H1 (cell line): ENCODE results near the gene LHFPL6. TPM values are rescaled to one million over a fixed set of nuclear protein-coding genes. Genes with fewer than 3 reads are reported as not detected.

Experiments used
- BACH1 ChIP-seq: IDR thresholded peaks from 2 replicates; pipeline ENCODE4 v1.6.1; 2012; ENCODE audit warnings: low read length, improper control_type of control experiment
- BRCA1 ChIP-seq: IDR thresholded peaks from 2 replicates; pipeline ENCODE4 v1.6.1; 2012; ENCODE audit warnings: low read depth, low read length, improper control_type of control experiment
- EGR1 ChIP-seq: IDR thresholded peaks from 2 replicates; pipeline ENCODE4 v1.6.1; 2011; ENCODE audit warnings: low read depth, low read length, borderline replicate concordance
- GABPA ChIP-seq: IDR thresholded peaks from 2 replicates; pipeline ENCODE4 v1.6.1; 2011; ENCODE audit warnings: mild to moderate bottlenecking, low read length, moderate library complexity, borderline replicate concordance; ENCODE audit not compliant: insufficient read depth
- HDAC2 ChIP-seq, 2 experiments: fragments of 300-600 bp in 1 of 2; sonication (generic) in 1 of 2; IDR thresholded peaks; 2 replicates each; pipeline ENCODE4 v1.6.1; 2011 to 2012; ENCODE audit warnings: low read depth in 2 of 2, low read length in 2 of 2, mild to moderate bottlenecking in 2 of 2, moderate library complexity in 2 of 2, borderline replicate concordance in 1 of 2, inconsistent platforms in 1 of 2
- JUND ChIP-seq: IDR thresholded peaks from 2 replicates; pipeline ENCODE4 v1.6.1; 2011; ENCODE audit warnings: mild to moderate bottlenecking, improper control_type of control experiment, low read length
- NANOG ChIP-seq: IDR thresholded peaks from 2 replicates; pipeline ENCODE4 v1.6.1; 2011; ENCODE audit warnings: low read length, low read depth, mild to moderate bottlenecking, inconsistent platforms; ENCODE audit not compliant: insufficient read depth, poor library complexity, severe bottlenecking
- RNF2 ChIP-seq: fragments of 200-900, 300-1000 bp; sonication (generic); IDR thresholded peaks from 2 replicates; pipeline ENCODE4 v1.7.1; 2016; ENCODE audit warnings: borderline replicate concordance, low read depth, mild to moderate bottlenecking, antibody characterized with exemption, low read length; ENCODE audit not compliant: poor library complexity, severe bottlenecking; ENCODE audit errors: missing control alignments
- SP1 ChIP-seq: IDR thresholded peaks from 2 replicates; pipeline ENCODE4 v1.6.1; 2011; ENCODE audit warnings: low read depth, low read length
- polyA plus RNA-seq, 7 experiments: library from polyadenylated mRNA; depleted of rRNA in 3 of 7; stranded (reverse) in 5 of 7; unstranded in 2 of 7; fragments of >200 nt in 5 of 7; fragments of 200-250 nt in 2 of 7; gene quantifications; 1 replicate in 5 of 7; 2 replicates in 1 of 7; 4 replicates in 1 of 7; pipeline versions ENCODE4 v1.2.1 to v1.2.3, GENCODE V29; 2011 to 2013; ENCODE audit warnings: missing spikeins in 2 of 7, mixed read lengths in 2 of 7
- total RNA-seq: library from RNA; stranded (reverse); fragmentation: NEBNext Ultra II Directional; extraction: Animal tissue kit (Norgen Biotek cat#: 25700); gene quantifications from 2 replicates; pipeline ENCODE4 v1.2.1, GENCODE V29; 2021
- TF ChIP-seq, protein P1 (sequence below): fragments of 300-600 bp; sonication (generic); IDR thresholded peaks from 2 replicates; pipeline ENCODE4 v1.7.1; 2012; ENCODE audit warnings: low read length, moderate library complexity, mild to moderate bottlenecking, inconsistent platforms; ENCODE audit not compliant: insufficient replicate concordance

LHFPL6 gene
- total and polyA plus RNA-seq, 2 of the 8 experiments (the other 6 are each of a cell fraction or from before 2014, with no cell fraction given), result 7.6 to 17.0 TPM

DNA sequence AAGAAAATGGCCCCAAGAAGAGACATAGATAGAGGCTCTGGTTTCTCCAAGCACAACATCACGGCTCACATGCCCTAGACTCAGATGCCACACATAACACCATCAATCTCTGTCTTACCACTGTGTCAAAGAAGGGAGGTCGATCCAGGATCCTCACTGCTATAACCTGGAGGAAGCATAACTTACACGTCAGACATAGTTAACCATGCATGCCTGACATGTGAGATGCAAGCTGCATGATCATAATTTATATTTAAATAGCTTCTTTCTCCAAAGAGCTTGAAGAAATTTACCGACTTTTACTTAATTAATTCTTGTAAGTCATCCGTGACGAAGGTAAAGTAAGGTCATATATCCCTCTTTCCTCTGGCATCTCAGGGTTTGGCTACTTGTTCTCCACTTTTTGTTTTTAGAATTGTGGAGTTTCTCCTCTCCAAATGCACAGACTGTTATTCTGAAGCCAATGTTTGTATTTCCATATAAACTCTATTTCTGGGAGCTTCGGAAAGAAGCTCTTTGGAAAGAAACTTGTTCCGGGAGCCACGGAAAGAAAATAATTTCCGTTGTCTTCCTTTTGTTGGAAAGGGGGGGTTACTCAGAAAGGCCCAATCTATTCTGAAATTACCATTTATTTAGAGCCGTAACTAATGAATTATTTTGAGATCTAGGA, 205.6 kb downstream of the LHFPL6 start (continued):
- TF ChIP-seq, protein P1, sequence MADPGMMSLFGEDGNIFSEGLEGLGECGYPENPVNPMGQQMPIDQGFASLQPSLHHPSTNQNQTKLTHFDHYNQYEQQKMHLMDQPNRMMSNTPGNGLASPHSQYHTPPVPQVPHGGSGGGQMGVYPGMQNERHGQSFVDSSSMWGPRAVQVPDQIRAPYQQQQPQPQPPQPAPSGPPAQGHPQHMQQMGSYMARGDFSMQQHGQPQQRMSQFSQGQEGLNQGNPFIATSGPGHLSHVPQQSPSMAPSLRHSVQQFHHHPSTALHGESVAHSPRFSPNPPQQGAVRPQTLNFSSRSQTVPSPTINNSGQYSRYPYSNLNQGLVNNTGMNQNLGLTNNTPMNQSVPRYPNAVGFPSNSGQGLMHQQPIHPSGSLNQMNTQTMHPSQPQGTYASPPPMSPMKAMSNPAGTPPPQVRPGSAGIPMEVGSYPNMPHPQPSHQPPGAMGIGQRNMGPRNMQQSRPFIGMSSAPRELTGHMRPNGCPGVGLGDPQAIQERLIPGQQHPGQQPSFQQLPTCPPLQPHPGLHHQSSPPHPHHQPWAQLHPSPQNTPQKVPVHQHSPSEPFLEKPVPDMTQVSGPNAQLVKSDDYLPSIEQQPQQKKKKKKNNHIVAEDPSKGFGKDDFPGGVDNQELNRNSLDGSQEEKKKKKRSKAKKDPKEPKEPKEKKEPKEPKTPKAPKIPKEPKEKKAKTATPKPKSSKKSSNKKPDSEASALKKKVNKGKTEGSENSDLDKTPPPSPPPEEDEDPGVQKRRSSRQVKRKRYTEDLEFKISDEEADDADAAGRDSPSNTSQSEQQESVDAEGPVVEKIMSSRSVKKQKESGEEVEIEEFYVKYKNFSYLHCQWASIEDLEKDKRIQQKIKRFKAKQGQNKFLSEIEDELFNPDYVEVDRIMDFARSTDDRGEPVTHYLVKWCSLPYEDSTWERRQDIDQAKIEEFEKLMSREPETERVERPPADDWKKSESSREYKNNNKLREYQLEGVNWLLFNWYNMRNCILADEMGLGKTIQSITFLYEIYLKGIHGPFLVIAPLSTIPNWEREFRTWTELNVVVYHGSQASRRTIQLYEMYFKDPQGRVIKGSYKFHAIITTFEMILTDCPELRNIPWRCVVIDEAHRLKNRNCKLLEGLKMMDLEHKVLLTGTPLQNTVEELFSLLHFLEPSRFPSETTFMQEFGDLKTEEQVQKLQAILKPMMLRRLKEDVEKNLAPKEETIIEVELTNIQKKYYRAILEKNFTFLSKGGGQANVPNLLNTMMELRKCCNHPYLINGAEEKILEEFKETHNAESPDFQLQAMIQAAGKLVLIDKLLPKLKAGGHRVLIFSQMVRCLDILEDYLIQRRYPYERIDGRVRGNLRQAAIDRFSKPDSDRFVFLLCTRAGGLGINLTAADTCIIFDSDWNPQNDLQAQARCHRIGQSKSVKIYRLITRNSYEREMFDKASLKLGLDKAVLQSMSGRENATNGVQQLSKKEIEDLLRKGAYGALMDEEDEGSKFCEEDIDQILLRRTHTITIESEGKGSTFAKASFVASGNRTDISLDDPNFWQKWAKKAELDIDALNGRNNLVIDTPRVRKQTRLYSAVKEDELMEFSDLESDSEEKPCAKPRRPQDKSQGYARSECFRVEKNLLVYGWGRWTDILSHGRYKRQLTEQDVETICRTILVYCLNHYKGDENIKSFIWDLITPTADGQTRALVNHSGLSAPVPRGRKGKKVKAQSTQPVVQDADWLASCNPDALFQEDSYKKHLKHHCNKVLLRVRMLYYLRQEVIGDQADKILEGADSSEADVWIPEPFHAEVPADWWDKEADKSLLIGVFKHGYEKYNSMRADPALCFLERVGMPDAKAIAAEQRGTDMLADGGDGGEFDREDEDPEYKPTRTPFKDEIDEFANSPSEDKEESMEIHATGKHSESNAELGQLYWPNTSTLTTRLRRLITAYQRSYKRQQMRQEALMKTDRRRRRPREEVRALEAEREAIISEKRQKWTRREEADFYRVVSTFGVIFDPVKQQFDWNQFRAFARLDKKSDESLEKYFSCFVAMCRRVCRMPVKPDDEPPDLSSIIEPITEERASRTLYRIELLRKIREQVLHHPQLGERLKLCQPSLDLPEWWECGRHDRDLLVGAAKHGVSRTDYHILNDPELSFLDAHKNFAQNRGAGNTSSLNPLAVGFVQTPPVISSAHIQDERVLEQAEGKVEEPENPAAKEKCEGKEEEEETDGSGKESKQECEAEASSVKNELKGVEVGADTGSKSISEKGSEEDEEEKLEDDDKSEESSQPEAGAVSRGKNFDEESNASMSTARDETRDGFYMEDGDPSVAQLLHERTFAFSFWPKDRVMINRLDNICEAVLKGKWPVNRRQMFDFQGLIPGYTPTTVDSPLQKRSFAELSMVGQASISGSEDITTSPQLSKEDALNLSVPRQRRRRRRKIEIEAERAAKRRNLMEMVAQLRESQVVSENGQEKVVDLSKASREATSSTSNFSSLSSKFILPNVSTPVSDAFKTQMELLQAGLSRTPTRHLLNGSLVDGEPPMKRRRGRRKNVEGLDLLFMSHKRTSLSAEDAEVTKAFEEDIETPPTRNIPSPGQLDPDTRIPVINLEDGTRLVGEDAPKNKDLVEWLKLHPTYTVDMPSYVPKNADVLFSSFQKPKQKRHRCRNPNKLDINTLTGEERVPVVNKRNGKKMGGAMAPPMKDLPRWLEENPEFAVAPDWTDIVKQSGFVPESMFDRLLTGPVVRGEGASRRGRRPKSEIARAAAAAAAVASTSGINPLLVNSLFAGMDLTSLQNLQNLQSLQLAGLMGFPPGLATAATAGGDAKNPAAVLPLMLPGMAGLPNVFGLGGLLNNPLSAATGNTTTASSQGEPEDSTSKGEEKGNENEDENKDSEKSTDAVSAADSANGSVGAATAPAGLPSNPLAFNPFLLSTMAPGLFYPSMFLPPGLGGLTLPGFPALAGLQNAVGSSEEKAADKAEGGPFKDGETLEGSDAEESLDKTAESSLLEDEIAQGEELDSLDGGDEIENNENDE, result no peak
- TF ChIP-seq NANOG, result no peak
- TF ChIP-seq JUND, result no peak
- no peak for TF ChIP-seq HDAC2 (IDR thresholded peaks at IDR 0.05; ENCODE audit: borderline replicate concordance in 1 of 2, low read depth in 2 of 2, low read length in 2 of 2)
- TF ChIP-seq BACH1, result no peak
- no peak for TF ChIP-seq RNF2
- no peak for TF ChIP-seq SP1
- TF ChIP-seq BRCA1, result no peak
- TF ChIP-seq GABPA, result no peak
- TF ChIP-seq EGR1, result no peak
